Activated CD8-positive, alpha-beta T cell treated with anti-CD3 and anti-CD28 coated beads for 36 hours (primary cell): Measurements from ENCODE around the gene APBB1IP. TPM values are rescaled to one million over a fixed set of nuclear protein-coding genes. Genes with fewer than 3 reads are reported as not detected.
"Not testable (repeated sequence)": the region's sequence is repeated elsewhere in the genome, so short reads cannot be mapped to it uniquely, and the experiment has no call there.

Source experiments
- ATAC-seq: fragments of 200-7000 bp; cut with Tn5 transposase; one replicate; pipeline ENCODE4 v1.10.0; 2021; ENCODE audit warnings: mild to moderate bottlenecking, moderate library complexity
- CTCF ChIA-PET: fragments of 350-600 bp; sonication (Branson Sonifier 250); formaldehyde crosslinking; loops from one replicate; lab custom pipeline; 2021; ENCODE audit warnings: antibody characterized with exemption; lab: Charles Lee
- POLR2A ChIA-PET: fragments of 350-600 bp; sonication (Branson Sonifier 250); formaldehyde crosslinking; loops from one replicate; lab custom pipeline; 2021; ENCODE audit warnings: antibody characterized with exemption; lab: Charles Lee
- DNase-seq: peaks from one replicate; pipeline ENCODE4 v3.0.0-alpha.2; 2020
- H3K27ac Mint-ChIP-seq: one replicate; pipeline ENCODE4 v1.8.0; 2021; ENCODE audit warnings: mild to moderate bottlenecking, mixed read lengths
- H3K27me3 Mint-ChIP-seq: one replicate; pipeline ENCODE4 v1.8.0; 2021; ENCODE audit warnings: mixed read lengths
- H3K36me3 Mint-ChIP-seq: one replicate; pipeline ENCODE4 v1.8.0; 2021; ENCODE audit warnings: low read depth, mixed read lengths
- H3K4me1 Mint-ChIP-seq: one replicate; pipeline ENCODE4 v1.8.0; 2021; ENCODE audit warnings: low read depth, mixed read lengths
- H3K4me3 Mint-ChIP-seq: one replicate; pipeline ENCODE4 v1.8.0; 2021; ENCODE audit warnings: mild to moderate bottlenecking, moderate library complexity, mixed read lengths
- H3K9me3 Mint-ChIP-seq: one replicate; pipeline ENCODE4 v1.8.0; 2021; ENCODE audit warnings: mixed read lengths
- intact Hi-C: fragments of 100-400 bp; cut with micrococcal nuclease; formaldehyde crosslinking; loops from one replicate; pipeline ENCODE4 v1.10.0; 2022
- total RNA-seq, 2 experiments: library from RNA; stranded (reverse); gene quantifications; one replicate each; pipeline ENCODE4 v1.2.3, GENCODE V29; 2021
- TF ChIP-seq, protein P1 (sequence below): fragments of 200-600 bp; IDR thresholded peaks from one replicate; pipeline ENCODE4 v1.8.0; 2022; ENCODE audit warnings: antibody characterized with exemption, mild to moderate bottlenecking

APBB1IP gene
- total RNA-seq, 2 experiments from 2014 or later = 61.9 to 64.8 TPM

DNA sequence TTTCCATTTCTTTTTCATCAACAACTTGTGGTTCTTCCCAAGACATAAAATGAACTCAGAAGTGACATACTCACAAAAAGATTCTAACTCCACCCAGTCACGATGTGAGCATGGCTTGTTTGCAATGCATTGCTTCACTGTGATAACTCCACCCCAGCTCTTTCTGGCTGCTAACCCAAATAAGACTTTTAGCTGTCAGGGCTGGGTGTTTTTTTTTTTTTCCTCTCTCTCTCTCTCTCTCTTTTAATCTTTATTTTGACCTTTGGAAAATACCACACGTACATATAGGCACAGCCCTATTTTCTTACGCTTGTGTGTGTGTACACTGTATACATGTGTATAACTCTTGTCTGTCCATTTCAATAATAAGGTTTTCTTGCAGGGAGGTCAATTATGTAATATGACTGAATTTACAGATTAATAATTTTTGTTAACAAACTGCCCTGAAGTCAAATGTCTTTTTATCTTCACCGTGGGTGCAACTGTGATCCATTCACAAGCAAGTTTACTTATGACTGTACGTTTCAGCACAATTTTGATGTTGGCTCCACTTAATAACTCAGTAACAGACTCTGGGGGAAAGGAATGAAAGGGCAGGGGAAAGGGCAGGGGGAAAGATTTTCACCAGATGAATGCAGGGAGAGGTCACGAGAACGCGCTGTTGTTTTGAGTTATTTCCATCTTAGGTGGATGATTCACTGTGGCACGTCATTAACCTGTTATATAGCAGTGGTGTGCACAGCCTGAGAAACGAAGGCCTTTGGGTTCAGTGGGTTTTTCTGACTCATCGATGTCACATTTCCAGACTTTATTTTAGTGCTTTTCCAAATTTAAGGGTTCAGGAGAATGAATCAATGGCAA, 49.1 kb downstream of the APBB1IP start:
- intact Hi-C loops = loop anchor here (1.0 to 2.0 kb wide), 2 partner anchors 40 to 48 kb away; partner anchors contain the start of gene APBB1IP
- Mint-ChIP-seq H3K4me1 (peaks cover 74% of the 10 kb centered on the region), H3K27ac (peak overlapping the region; percentile 96), H3K27me3 (no peaks in the 10 kb centered on the region), H3K36me3 (peaks cover 23% of the 10 kb centered on the region), H3K4me3 (peak overlapping the region; percentile 64), H3K9me3 (no peaks in the 10 kb centered on the region)
- ATAC-seq (peak; percentile 83), DNase-seq (peak; percentile 90)
- TF ChIP-seq, protein P1, sequence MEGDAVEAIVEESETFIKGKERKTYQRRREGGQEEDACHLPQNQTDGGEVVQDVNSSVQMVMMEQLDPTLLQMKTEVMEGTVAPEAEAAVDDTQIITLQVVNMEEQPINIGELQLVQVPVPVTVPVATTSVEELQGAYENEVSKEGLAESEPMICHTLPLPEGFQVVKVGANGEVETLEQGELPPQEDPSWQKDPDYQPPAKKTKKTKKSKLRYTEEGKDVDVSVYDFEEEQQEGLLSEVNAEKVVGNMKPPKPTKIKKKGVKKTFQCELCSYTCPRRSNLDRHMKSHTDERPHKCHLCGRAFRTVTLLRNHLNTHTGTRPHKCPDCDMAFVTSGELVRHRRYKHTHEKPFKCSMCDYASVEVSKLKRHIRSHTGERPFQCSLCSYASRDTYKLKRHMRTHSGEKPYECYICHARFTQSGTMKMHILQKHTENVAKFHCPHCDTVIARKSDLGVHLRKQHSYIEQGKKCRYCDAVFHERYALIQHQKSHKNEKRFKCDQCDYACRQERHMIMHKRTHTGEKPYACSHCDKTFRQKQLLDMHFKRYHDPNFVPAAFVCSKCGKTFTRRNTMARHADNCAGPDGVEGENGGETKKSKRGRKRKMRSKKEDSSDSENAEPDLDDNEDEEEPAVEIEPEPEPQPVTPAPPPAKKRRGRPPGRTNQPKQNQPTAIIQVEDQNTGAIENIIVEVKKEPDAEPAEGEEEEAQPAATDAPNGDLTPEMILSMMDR = no peak
- POLR2A ChIA-PET = interaction anchor here (0.7 to 1.6 kb wide), 5 partner anchors 11 to 52 kb away, joined by 3 to 6 read pairs (median 3); partner anchors contain the start of gene APBB1IP
- CTCF ChIA-PET = interaction anchor here (1.0 to 1.2 kb wide), 2 partner anchors 41 to 48 kb away, joined by 3 to 4 read pairs; no protein-coding TSS in a partner anchor

DNA sequence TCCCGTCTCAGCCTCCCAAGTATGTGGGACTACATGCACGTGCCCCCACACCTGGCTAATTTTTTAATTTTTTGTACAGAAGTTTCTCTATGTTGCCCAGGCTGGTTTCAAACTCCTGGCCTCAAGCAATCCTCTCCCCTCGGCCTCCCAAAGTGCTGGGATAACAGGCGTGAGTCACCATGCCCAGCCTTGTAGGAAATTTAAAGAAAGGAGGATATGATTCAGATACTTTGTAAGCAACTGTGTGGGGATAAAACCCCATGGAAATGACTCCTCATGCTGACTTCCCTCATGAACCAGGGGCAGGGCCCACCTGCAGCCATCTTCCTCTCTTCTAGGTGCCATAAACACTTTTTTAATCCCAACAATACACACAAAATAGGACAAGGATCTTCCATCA, 50.2 kb downstream of the APBB1IP start:
- peaks cover 70% of the 10 kb centered on the region for H3K4me1 Mint-ChIP-seq
- H3K27me3 Mint-ChIP-seq = no peaks in the 10 kb centered on the region
- CTCF ChIA-PET = no interaction called here
- no peaks in the 10 kb centered on the region for H3K9me3 Mint-ChIP-seq
- ATAC-seq (no peak), DNase-seq (peak; percentile 47)
- peaks cover 31% of the 10 kb centered on the region for H3K36me3 Mint-ChIP-seq
- TF ChIP-seq, protein P1 = no peak
- peak overlapping the region; percentile 39 for H3K4me3 Mint-ChIP-seq
- intact Hi-C loops = no loop called here
- POLR2A ChIA-PET = no interaction called here
- peak overlapping the region; percentile 96 for H3K27ac Mint-ChIP-seq

DNA sequence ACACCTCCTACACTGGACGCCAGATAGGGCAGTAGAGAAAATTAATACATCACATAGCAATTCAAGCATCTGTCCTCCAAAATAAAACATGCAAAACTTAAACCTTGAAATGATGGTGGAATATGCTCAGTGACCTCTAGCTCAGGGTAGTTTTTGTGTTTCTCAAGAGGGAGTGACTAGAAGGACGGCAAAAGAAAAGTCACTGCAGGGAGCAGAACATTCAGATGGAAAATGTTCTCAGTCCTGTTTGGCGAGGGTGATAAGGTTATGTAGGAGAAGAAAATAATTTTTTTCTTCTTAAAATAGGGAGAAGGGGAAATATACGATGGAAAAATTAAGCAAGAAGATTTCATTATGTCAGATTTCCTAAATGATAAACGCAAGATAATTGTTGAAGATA, 50.9 kb downstream of the APBB1IP start:
- ChIA-PET CTCF (interaction anchor here (1.2 kb wide), 1 partner anchor 59 kb away, joined by 3 read pairs; no protein-coding TSS in a partner anchor), POLR2A (interaction anchor here (1.9 kb wide), 1 partner anchor 13 kb away, joined by 5 read pairs; no protein-coding TSS in a partner anchor)
- H3K36me3 Mint-ChIP-seq = peaks cover 39% of the 10 kb centered on the region
- H3K9me3 Mint-ChIP-seq = peaks cover 5% of the 10 kb centered on the region
- no peaks in the 10 kb centered on the region for H3K27me3 Mint-ChIP-seq
- H3K4me1 Mint-ChIP-seq = peaks cover 69% of the 10 kb centered on the region
- DNase-seq (no peak), ATAC-seq (no peak)
- peak overlapping the region; percentile 96 for H3K27ac Mint-ChIP-seq
- H3K4me3 Mint-ChIP-seq = no peak overlapping the region
- intact Hi-C loops = no loop called here
- TF ChIP-seq, protein P1 = no peak

DNA sequence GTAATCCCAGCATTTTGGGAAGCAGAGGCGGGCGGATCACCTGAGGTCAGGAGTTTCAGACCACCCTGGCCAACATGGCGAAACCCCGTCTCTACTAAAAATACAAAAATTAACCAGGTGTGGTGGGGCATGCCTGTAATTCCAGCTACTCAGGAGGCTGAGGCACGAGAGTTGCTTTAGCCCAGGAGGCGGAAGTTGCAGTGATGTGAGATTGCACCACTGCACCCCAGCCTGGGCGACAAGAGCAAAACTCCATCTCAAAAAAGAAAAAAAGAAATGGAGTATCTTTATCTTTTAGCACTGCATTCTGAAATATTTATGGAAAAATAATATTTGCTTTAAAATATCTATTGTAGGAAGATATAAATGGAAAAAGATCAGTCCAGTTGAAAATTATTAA, 52.2 kb downstream of the APBB1IP start:
- H3K9me3 Mint-ChIP-seq, H3K27ac Mint-ChIP-seq, ATAC-seq, H3K4me3 Mint-ChIP-seq, H3K27me3 Mint-ChIP-seq, intact Hi-C loops, DNase-seq: not testable (repeated sequence)
- peaks cover 65% of the 10 kb centered on the region for H3K4me1 Mint-ChIP-seq
- ChIA-PET CTCF (interaction anchor here (1.2 kb wide), 2 partner anchors 13 to 58 kb away, joined by 3 to 6 read pairs; no protein-coding TSS in a partner anchor), POLR2A (interaction anchor here (0.6 to 1.9 kb wide), 2 partner anchors 12 to 20 kb away, joined by 3 to 5 read pairs; no protein-coding TSS in a partner anchor)
- peaks cover 51% of the 10 kb centered on the region for H3K36me3 Mint-ChIP-seq

DNA sequence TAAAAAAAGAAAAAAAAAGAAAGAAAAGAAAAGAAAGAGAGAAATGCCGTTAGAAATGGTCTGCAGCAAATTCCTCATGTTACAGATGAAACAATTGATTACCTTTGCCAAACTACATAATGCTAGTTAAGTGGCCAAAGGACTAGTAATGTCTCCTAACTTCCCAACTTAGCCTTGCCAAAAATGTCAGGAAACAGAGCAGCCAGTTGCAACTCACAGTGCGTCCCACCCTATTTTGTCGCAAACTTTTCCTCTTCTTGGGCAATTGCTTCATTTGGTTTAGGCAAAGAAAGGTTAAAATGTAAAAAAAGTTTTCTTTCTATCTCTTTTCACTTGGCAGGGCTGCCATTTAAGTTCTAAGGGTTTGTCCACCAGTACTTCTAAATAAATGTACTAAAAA, 53.1 kb downstream of the APBB1IP start:
- DNase-seq (no peak), ATAC-seq (no peak)
- Mint-ChIP-seq H3K27me3 (no peaks in the 10 kb centered on the region), H3K4me3 (no peak overlapping the region), H3K27ac (no peak overlapping the region), H3K36me3 (peaks cover 58% of the 10 kb centered on the region), H3K4me1 (peaks cover 62% of the 10 kb centered on the region), H3K9me3 (peaks cover 5% of the 10 kb centered on the region)
- TF ChIP-seq, protein P1 = no peak
- ChIA-PET POLR2A (interaction anchor here (0.6 kb wide), 1 partner anchor 552 kb away, joined by 3 read pairs; no protein-coding TSS in a partner anchor), CTCF (no interaction called here)
- intact Hi-C loops = no loop called here
